GDM1 (cell line): ENCODE results near the gene ZNF283.
"Not testable (repeated sequence)": the region's sequence is repeated elsewhere in the genome, so short reads cannot be mapped to it uniquely, and the experiment has no call there.

Experiments
- DNase-seq: peaks from one replicate; lab custom pipeline; 2025; lab: John Stamatoyannopoulos, UW

ZNF283 gene

DNA sequence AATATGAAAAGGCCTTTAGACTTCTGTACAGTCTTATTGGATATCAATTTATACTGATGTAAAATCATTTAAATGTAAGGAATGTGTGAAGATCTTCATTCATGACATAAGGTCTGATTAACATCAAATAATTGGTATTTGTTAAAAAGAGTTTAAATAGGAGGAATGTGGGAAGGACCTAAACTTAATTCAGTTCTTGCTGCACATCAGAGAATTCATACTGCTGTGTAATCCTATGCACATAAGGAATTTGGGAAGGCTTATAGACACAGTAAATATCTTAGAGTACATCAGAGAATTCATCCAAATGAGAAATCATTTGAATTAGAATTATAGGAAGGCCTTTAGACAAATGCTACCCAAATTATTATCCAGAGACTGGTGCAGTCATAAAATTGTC lies 21.7 kb downstream of the ZNF283 start:
- DNase-seq: no peak

DNA sequence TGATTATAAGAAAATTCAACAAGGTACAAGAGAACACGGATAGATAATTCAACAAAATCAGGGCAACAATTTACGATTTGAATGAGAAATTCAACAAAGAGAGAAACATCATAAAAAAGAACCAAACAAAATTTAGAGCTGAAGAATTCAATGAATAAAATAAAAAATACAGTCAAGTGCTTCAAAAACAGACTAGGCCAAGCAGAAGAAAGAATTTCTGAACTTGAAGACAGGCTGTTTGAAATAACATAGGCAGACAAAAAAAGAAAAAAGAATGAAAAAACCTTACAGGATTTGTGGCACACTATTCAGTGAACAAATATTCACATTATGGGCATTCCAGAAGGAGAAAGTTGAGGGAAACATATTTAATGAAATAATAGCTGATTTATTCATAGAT lies 31.1 kb downstream of the ZNF283 start:
- DNase-seq: no peak

DNA sequence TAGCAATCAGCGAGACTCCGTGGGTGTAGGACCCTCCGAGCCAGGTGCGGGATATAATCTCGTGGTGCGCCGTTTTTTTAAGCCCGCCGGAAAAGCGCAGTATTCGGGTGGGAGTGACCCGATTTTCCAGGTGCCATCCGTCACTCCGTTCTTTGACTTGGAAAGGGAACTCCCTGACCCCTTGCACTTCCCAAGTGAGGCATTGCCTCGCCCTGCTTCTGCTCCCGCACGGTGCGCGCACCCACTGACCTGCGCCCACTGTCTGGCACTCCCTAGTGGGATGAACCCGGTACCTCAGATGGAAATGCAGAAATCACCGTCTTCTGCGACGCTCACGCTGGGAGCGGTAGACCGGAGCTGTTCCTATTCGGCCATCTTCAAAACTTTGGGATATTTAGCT lies 39.8 kb downstream of the ZNF283 start:
- DNase-seq: not testable (repeated sequence)

DNA sequence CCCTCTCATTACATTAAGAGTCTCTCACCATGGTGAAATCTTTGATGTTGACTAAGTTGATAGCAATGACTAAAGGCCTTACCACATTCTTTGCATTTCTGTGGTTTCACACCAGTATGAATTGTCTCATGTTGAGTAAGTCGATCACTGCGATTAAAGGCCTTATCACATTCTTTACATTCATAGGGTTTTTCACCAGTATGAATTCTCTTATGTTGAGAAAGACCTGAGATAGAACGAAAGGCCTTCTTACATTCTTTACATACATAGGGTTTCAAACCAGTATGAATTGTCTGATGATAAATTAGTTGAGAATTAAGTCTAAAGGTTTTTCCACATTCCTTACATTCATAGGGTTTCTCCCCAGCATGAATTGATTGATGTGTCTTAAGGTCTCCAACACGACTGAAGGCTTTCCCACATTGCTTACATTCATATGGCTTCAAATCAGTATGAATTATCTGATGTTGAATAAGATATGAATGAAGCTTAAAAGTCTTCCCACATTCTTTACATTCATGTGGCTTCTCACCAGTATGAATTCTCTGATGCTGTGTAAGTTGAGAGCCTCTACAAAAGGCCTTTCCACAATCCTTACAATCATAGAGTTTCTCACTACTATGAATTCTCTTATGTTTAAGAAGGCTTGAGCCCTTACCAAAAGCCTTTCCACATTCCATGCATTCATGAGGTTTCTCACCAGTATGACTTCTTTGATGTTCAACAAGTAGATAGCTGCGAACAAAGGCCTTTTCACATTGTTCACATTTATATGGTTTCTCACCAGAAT lies 45.6 kb downstream of the ZNF283 start:
- DNase-seq: no peak

DNA sequence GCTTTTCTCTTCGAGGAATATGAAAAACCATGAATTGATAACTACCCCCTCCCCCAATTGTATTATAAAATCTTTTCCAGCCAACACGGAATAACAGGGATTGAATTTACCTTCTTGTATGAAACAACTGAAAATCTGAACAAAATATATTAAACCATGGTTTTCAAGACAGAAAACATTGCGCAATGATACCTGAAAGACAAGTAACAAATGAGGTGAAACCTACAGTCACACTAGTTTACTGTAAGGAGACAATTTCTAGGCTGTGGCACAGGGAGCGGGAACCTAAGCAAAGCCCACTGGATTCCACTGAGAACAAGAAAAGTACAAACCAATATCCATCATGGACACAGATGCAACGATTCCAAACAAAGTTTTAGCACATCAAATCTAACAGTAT lies 53.4 kb downstream of the ZNF283 start:
- no peak for DNase-seq

DNA sequence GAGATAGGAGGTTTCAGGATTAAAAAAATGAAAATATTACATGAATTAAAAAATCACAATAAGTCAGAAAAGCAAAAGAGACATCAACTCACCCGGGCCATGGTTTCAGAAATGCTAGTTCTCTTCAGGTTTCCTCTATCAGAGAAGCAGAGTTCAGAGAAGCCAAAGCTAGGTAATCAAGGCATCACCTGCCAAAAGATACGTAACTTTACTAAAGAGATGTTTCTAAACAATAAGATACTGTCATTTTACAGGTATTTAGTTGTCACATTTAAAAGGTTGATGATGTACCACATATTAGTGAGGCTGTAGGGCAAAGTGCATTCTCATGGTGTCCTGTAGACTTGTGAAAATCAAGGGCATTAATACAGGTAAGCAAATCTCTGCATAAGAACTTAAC lies 56.7 kb downstream of the ZNF283 start, which contains the start of gene ZNF404:
ZNF404 (minus strand) TSS at position 101 of the 400 bp plus-strand sequence.
- DNase-seq: no peak

DNA sequence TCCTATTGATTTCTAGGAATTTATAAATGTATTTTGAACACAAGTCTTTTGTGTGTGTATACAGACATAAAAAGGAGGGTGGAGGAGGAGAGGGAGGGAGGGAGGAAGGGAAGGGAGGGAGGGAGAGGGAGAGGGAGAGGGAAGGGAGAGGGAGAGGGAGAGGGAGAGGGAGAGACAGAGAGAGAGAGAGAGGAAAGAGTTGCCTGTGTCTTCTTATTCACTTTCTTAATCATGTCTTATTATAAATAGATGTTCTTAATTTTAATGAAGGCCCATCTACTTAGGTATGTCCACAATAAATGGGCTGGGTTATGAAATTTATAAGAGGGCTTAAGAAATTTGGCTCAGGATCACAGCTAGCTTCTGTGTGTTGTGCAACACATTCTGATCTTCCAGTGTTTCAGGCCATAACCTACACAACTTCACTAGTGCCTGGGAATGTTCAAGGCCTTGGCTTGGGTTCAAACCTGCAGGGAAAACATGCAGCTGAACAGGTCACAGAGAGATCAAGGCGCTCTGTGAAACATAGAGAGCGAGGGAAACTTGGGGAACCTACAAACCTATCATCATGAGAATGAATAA lies 68.7 kb downstream of the ZNF283 start:
- no peak for DNase-seq
